Trophoblast cell (in vitro differentiated cells and primary cell): ENCODE results near the gene FGF22.
"Not testable (repeated sequence)": the region's sequence is repeated elsewhere in the genome, so short reads cannot be mapped to it uniquely, and the experiment has no call there.

Experiments
- DNase-seq, 2 donors: peaks; one replicate each; pipeline ENCODE4 v3.0.0-alpha.2; 2016
- H2AFZ ChIP-seq: 2 replicates; pipeline ENCODE4 v1.6.1; 2013; ENCODE audit warnings: low read length, moderate library complexity, mild to moderate bottlenecking; ENCODE audit not compliant: insufficient read depth, poor library complexity
- H2AK5ac ChIP-seq: 2 replicates; pipeline ENCODE4 v1.6.1; 2013; ENCODE audit warnings: mild to moderate bottlenecking, low read length
- H2BK120ac ChIP-seq: 2 replicates; pipeline ENCODE4 v1.6.1; 2013; ENCODE audit warnings: low read length, mild to moderate bottlenecking, moderate library complexity; ENCODE audit not compliant: insufficient read depth, poor library complexity
- H2BK12ac ChIP-seq: 2 replicates; pipeline ENCODE4 v1.6.1; 2013; ENCODE audit warnings: mild to moderate bottlenecking, low read length, moderate library complexity
- H2BK5ac ChIP-seq: 2 replicates; pipeline ENCODE4 v1.6.1; 2013; ENCODE audit warnings: low read length, low read depth, moderate library complexity, mild to moderate bottlenecking; ENCODE audit not compliant: poor library complexity
- H3K14ac ChIP-seq: 2 replicates; pipeline ENCODE4 v1.6.1; 2013; ENCODE audit warnings: mild to moderate bottlenecking, low read length
- H3K18ac ChIP-seq: 2 replicates; pipeline ENCODE4 v1.6.1; 2013; ENCODE audit warnings: mild to moderate bottlenecking, low read length
- H3K23ac ChIP-seq: 2 replicates; pipeline ENCODE4 v1.6.1; 2013; ENCODE audit warnings: low read length
- H3K27ac ChIP-seq: 2 replicates; pipeline ENCODE4 v1.5.1; 2013; ENCODE audit warnings: low read depth, mild to moderate bottlenecking, inconsistent platforms, low read length, moderate library complexity
- H3K27me3 ChIP-seq: 2 replicates; pipeline ENCODE4 v1.6.1; 2013; ENCODE audit warnings: inconsistent platforms, mild to moderate bottlenecking, low read length, moderate library complexity; ENCODE audit not compliant: insufficient read depth
- H3K36me3 ChIP-seq, 2 experiments: 1 replicate in 1 of 2; 2 replicates in 1 of 2; pipeline ENCODE4 v1.6.1; 2013; ENCODE audit warnings: low read length in 2 of 2, mild to moderate bottlenecking in 2 of 2, moderate library complexity in 1 of 2; ENCODE audit not compliant: insufficient read depth in 2 of 2, control insufficient read depth in 1 of 2
- H3K4ac ChIP-seq: 2 replicates; pipeline ENCODE4 v1.6.1; 2013; ENCODE audit warnings: low read depth, mild to moderate bottlenecking, low read length, moderate library complexity
- H3K4me1 ChIP-seq, 2 experiments: 1 replicate in 1 of 2; 2 replicates in 1 of 2; pipeline ENCODE4 v1.6.1; 2013; ENCODE audit warnings: low read length in 2 of 2, mild to moderate bottlenecking in 2 of 2, moderate library complexity in 1 of 2; ENCODE audit not compliant: insufficient read depth in 2 of 2, control insufficient read depth in 1 of 2
- H3K4me2 ChIP-seq: 2 replicates; pipeline ENCODE4 v1.6.1; 2013; ENCODE audit warnings: inconsistent platforms, mild to moderate bottlenecking, low read length, moderate library complexity
- H3K4me3 ChIP-seq: 2 replicates; pipeline ENCODE4 v1.5.1; 2013; ENCODE audit warnings: mild to moderate bottlenecking, low read depth, low read length, inconsistent platforms
- H3K79me1 ChIP-seq: one replicate; pipeline ENCODE4 v1.6.1; 2013; ENCODE audit warnings: low read length
- H3K79me2 ChIP-seq: 2 replicates; pipeline ENCODE4 v1.6.1; 2013; ENCODE audit warnings: low read length, mild to moderate bottlenecking; ENCODE audit not compliant: control insufficient read depth, insufficient read depth, poor library complexity
- H3K9ac ChIP-seq: 2 replicates; pipeline ENCODE4 v1.6.1; 2013; ENCODE audit warnings: mild to moderate bottlenecking, low read length
- H3K9me3 ChIP-seq: 2 replicates; pipeline ENCODE4 v1.6.1; 2013; ENCODE audit warnings: low read depth, mild to moderate bottlenecking, control low read depth, inconsistent platforms, low read length; ENCODE audit not compliant: insufficient read depth
- H4K12ac ChIP-seq: 2 replicates; pipeline ENCODE4 v1.6.1; 2013; ENCODE audit warnings: low read depth, mild to moderate bottlenecking, low read length, moderate library complexity
- H4K8ac ChIP-seq: 2 replicates; pipeline ENCODE4 v1.6.1; 2013; ENCODE audit warnings: low read depth, mild to moderate bottlenecking, low read length, moderate library complexity
- H4K91ac ChIP-seq: one replicate; pipeline ENCODE4 v1.6.1; 2013; ENCODE audit warnings: low read depth, mild to moderate bottlenecking, low read length, moderate library complexity
- WGBS: extraction: QIAGEN DNeasy Blood & Tissue Kit; methylation state at CpG from one replicate; pipeline ENCODE4 v1.1.7; 2013; ENCODE audit warnings: missing lambda C conversion rate; ENCODE audit not compliant: insufficient read length, insufficient coverage; ENCODE audit errors: extremely low coverage; 5-methylcytosine and 5-hydroxymethylcytosine counted together

Gene FGF22

DNA sequence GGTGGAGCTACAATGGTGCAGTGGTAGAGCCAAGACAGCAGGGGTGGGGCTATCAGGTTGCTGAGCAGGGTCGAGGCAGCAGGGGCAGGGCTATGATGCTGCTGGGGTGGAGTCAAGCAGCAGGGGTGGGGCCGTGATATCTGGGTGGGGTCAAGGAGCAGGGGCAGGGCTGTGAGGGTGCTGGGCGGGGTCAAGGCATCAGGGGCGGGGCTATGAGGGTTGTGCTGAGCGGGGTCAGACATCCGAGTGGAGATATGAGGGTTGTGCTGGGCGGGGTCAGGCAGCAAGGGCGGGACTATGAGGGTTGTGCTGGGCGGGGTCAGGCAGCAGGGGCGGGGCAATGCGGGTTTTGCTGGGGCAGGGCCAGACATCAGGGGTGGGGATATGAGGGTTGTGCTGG, 35.3 kb upstream of the FGF22 start:
- no peak overlapping the region for H2BK5ac ChIP-seq
- H3K4ac ChIP-seq = no peak overlapping the region
- H3K14ac ChIP-seq = no peak overlapping the region
- H2BK120ac ChIP-seq = no peak overlapping the region
- no peaks in the 10 kb centered on the region for H3K79me2 ChIP-seq
- H3K36me3 ChIP-seq = no peaks in the 10 kb centered on the region
- H2AFZ ChIP-seq = no peak overlapping the region
- H3K79me1 ChIP-seq = no peaks in the 10 kb centered on the region
- no peak overlapping the region for H4K8ac ChIP-seq
- H2BK12ac ChIP-seq = no peak overlapping the region
- H3K4me3 ChIP-seq = no peak overlapping the region
- H4K91ac ChIP-seq = no peak overlapping the region
- no peaks in the 10 kb centered on the region for H3K27me3 ChIP-seq
- H3K9me3 ChIP-seq = peaks cover 10% of the 10 kb centered on the region
- no peak overlapping the region for H3K23ac ChIP-seq
- no CpG with 5 or more reads among the region's 11 CpGs for WGBS
- H3K9ac ChIP-seq = no peak overlapping the region
- no peaks in the 10 kb centered on the region for H3K4me1 ChIP-seq
- no peak overlapping the region for H2AK5ac ChIP-seq
- H4K12ac ChIP-seq = no peak overlapping the region
- no peak overlapping the region for H3K4me2 ChIP-seq
- no peak for DNase-seq
- H3K18ac ChIP-seq = no peak overlapping the region
- no peak overlapping the region for H3K27ac ChIP-seq

DNA sequence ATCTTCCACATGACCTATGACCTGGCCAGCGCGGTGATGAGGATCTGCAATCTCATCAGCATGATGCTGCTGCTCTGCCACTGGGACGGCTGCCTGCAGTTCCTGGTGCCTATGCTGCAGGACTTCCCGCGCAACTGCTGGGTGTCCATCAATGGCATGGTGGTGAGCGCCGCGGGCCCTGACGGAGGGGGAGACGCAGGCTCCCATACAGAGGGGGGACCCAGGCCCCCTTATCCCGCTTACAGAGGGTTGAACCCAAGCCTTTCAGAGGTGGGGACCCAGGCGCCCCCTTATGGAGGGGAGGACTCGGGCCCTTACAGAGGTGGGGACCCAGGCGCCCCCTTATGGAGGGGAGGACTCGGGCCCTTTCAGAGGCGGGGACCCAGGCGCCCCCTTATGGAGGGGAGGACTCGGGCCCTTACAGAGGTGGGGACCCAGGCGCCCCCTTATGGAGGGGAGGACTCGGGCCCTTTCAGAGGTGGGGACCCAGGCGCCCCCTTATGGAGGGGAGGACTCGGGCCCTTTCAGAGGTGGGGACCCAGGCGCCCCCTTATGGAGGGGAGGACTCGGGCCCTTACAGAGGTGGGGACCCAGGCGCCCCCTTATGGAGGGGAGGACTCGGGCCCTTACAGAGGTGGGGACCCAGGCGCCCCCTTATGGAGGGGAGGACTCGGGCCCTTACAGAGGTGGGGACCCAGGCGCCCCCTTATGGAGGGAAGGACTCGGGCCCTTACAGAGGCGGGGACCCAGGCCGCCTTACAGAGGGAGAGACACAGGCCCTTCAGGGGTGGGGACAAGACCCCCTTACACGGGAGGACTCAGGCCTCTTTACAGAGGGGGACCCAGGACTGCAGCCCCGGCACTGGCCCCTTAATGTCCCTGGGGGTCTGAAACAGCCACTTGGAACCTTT, 34.4 kb upstream of the FGF22 start:
- H4K12ac ChIP-seq, H3K14ac ChIP-seq, H3K4ac ChIP-seq, H3K9ac ChIP-seq, H2BK5ac ChIP-seq, H3K27ac ChIP-seq, H3K79me1 ChIP-seq, H3K79me2 ChIP-seq, H2AK5ac ChIP-seq, H3K4me1 ChIP-seq, H3K36me3 ChIP-seq, H2BK120ac ChIP-seq, H4K8ac ChIP-seq, H3K4me3 ChIP-seq, H3K27me3 ChIP-seq, H3K4me2 ChIP-seq, H3K18ac ChIP-seq, H3K23ac ChIP-seq, H4K91ac ChIP-seq, DNase-seq, H2BK12ac ChIP-seq, H2AFZ ChIP-seq: not testable (repeated sequence)
- no CpG with 5 or more reads among the region's 34 CpGs for WGBS
- H3K9me3 ChIP-seq = peaks cover 10% of the 10 kb centered on the region

DNA sequence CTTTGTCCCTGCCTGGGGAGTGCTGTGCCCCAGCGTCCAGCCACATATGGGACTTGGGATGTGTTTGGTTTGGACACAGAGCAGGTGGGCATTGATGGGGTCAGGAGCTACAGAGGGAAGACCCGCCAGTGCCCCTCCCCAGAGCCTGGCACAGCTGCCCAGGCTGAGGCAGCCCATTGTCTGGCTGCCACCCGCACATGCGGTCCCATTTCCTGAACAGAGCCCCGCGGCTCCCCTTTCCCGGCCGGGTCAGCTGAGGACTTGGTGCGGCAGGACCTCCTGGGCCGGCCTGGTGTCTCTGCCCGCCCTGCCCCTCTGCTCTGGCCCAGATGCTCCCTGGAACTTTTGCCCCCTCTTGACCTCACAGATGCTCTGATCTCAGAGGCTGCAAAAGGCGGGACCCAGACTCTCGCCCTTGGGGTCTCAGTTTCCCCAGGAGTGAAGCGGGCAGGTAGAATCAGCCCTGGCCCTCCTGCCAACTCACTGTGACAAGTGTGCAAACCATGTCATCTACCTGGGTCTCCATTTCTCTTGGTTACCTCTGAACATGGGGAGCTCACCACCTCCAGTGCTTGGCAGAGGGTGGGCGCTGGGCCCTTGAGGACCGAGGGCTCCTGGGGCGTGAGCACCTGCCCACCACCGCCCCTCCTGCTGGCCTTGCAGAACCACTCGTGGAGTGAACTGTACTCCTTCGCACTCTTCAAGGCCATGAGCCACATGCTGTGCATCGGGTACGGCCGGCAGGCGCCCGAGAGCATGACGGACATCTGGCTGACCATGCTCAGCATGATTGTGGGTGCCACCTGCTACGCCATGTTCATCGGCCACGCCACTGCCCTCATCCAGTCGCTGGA, 32.2 kb upstream of the FGF22 start:
- no peak for DNase-seq
- Histone ChIP-seq H3K9me3 (peaks cover 7% of the 10 kb centered on the region), H3K79me2 (no peaks in the 10 kb centered on the region), H3K4me2 (no peak overlapping the region), H3K79me1 (no peaks in the 10 kb centered on the region), H3K14ac (no peak overlapping the region), H2AFZ (no peak overlapping the region), H3K18ac (no peak overlapping the region), H3K27me3 (no peaks in the 10 kb centered on the region), H3K9ac (no peak overlapping the region), H2BK12ac (no peak overlapping the region), H2AK5ac (no peak overlapping the region), H4K12ac (no peak overlapping the region), H3K36me3 (peaks cover under 1 to 2% of the 10 kb centered on the region in 2 experiments), H2BK120ac (no peak overlapping the region), H4K91ac (no peak overlapping the region), H3K4me3 (no peak overlapping the region), H4K8ac (no peak overlapping the region), H3K4ac (no peak overlapping the region), H3K23ac (no peak overlapping the region), H2BK5ac (no peak overlapping the region), H3K27ac (no peak overlapping the region), H3K4me1 (no peaks in the 10 kb centered on the region)
- WGBS = no CpG with 5 or more reads among the region's 30 CpGs

GRCh38 chr19:608155-609003, 31.3 kb upstream of the FGF22 start:
- no peak overlapping the region for H4K12ac ChIP-seq
- no peak overlapping the region for H3K4ac ChIP-seq
- WGBS = no CpG with 5 or more reads among the region's 30 CpGs
- no peak overlapping the region for H3K14ac ChIP-seq
- no peak overlapping the region for H3K27ac ChIP-seq
- no peak overlapping the region for H3K23ac ChIP-seq
- H3K4me2 ChIP-seq = peak overlapping the region; percentile 24
- H2BK5ac ChIP-seq = no peak overlapping the region
- H2AK5ac ChIP-seq = no peak overlapping the region
- no peaks in the 10 kb centered on the region for H3K79me1 ChIP-seq
- no peak overlapping the region for H2AFZ ChIP-seq
- H3K4me3 ChIP-seq = no peak overlapping the region
- H3K9ac ChIP-seq = no peak overlapping the region
- peaks cover 2 to 7% of the 10 kb centered on the region in 2 experiments for H3K36me3 ChIP-seq
- H2BK12ac ChIP-seq = no peak overlapping the region
- no peaks in the 10 kb centered on the region for H3K27me3 ChIP-seq
- H3K79me2 ChIP-seq = no peaks in the 10 kb centered on the region
- no peak overlapping the region for H4K91ac ChIP-seq
- H2BK120ac ChIP-seq = no peak overlapping the region
- H3K9me3 ChIP-seq = peaks cover 5% of the 10 kb centered on the region
- H3K4me1 ChIP-seq = no peaks in the 10 kb centered on the region
- DNase-seq = no peak
- H4K8ac ChIP-seq = no peak overlapping the region
- H3K18ac ChIP-seq = no peak overlapping the region
